RWPE1 (cell line): ENCODE measurements around the gene KAT8.

Experiments
- CTCF ChIA-PET: fragments of 350-600 bp; sonication (Branson Sonifier 250); formaldehyde crosslinking; extraction: SDS; loops from one replicate; lab custom pipeline; 2021; lab: Yijun Ruan, JAX
- POLR2A ChIA-PET: fragments of 400-600 bp; formaldehyde crosslinking; extraction: SDS; loops from one replicate; lab custom pipeline; 2020; ENCODE audit warnings: antibody characterized with exemption; ENCODE audit not compliant: low non-redundant PET; lab: Yijun Ruan, JAX
- DNase-seq: peaks from one replicate; pipeline ENCODE4 v3.0.0; 2012; ENCODE audit warnings: low spot score
- H3K27ac ChIP-seq: fragments of 450-650 bp; 2 replicates; pipeline ENCODE4 v1.5.1; 2017
- CTCF ChIP-seq: fragments of 450-650 bp; conservative IDR thresholded peaks from 2 replicates; pipeline ENCODE4 v1.5.1; 2017; ENCODE audit warnings: low read depth, mild to moderate bottlenecking

Gene KAT8

GRCh38 chr16:31087481-31087880 is 30.0 kb upstream of the KAT8 start:
- TF ChIP-seq CTCF = no peak
- CTCF ChIA-PET = interaction anchor here (2.5 kb wide), 1 partner anchor 102 kb away, joined by 11 read pairs; the partner anchor contains the start of gene HSD3B7
- peak overlapping the region; percentile 67 for H3K27ac ChIP-seq
- POLR2A ChIA-PET = no interaction called here
- DNase-seq = no peak

- CTCF ChIA-PET = interaction anchor here (2.5 kb wide), 1 partner anchor 103 kb away, joined by 11 read pairs; the partner anchor contains the start of gene HSD3B7
- H3K27ac ChIP-seq = peak overlapping the region; percentile 67
Observed at GRCh38 chr16:31087971-31088370, 29.5 kb upstream of the KAT8 start.

GRCh38 chr16:31088459-31089183 is 28.8 kb upstream of the KAT8 start, which contains the start of gene PRSS53:
Gene PRSS53 (minus strand): TSS chr16:31088943. CDS start chr16:31088809, 134 bp downstream.
- no peak for TF ChIP-seq CTCF
- ChIA-PET CTCF (interaction anchor here (2.5 kb wide), 1 partner anchor 104 kb away, joined by 11 read pairs; the partner anchor contains the start of gene HSD3B7), POLR2A (no interaction called here)
- DNase-seq = no peak
- peak within 1 kb of the TSS; percentile 67 for H3K27ac ChIP-seq

More at GRCh38 chr16:31087971-31088370, 29.5 kb upstream of the KAT8 start:
- no peak for DNase-seq
- POLR2A ChIA-PET = no interaction called here
- TF ChIP-seq CTCF = no peak

- POLR2A ChIA-PET = interaction anchor here (0.7 kb wide), 1 partner anchor 29 kb away, joined by 3 read pairs; no protein-coding TSS in a partner anchor
- DNase-seq = no peak
- no peak for TF ChIP-seq CTCF
- peak overlapping the region; percentile 67 for H3K27ac ChIP-seq
- CTCF ChIA-PET = interaction anchor here (2.5 kb wide), 1 partner anchor 104 kb away, joined by 11 read pairs; the partner anchor contains the start of gene HSD3B7
Observed at GRCh38 chr16:31089199-31089598, 28.3 kb upstream of the KAT8 start.

- ChIA-PET CTCF (no interaction called here), POLR2A (no interaction called here)
Observed at GRCh38 chr16:31090540-31090939, 26.9 kb upstream of the KAT8 start.

More at GRCh38 chr16:31090540-31090939, 26.9 kb upstream of the KAT8 start:
- no peak for TF ChIP-seq CTCF
- H3K27ac ChIP-seq = peak overlapping the region; percentile 36
- no peak for DNase-seq
